IMR-90 (cell line): ENCODE data around the gene ZFP42. TPM values are rescaled to one million over a fixed set of nuclear protein-coding genes. Genes with fewer than 3 reads are reported as not detected.

Experiments
- ATAC-seq: fragments of 200-7000 bp; cut with Tn5 transposase; 2 replicates; pipeline ENCODE4 v1.9.1; 2020; ENCODE audit warnings: low read depth, mild to moderate bottlenecking, moderate library complexity
- BruUV-seq: library from RNA; stranded (reverse); fragments of 400-500 nt; replicated peaks from 2 replicates; lab custom pipeline; 2021; lab: Mats Ljungman, UMichigan
- CTCF ChIA-PET: fragments of 300-600 bp; formaldehyde crosslinking; extraction: SDS; loops from one replicate; lab custom pipeline; 2021; ENCODE audit warnings: antibody characterized with exemption; lab: Yijun Ruan, JAX
- POLR2A ChIA-PET: fragments of 300-600 bp; sonication (Branson Sonifier 250); formaldehyde crosslinking; loops from one replicate; lab custom pipeline; 2022; ENCODE audit warnings: antibody characterized with exemption; ENCODE audit not compliant: unreplicated experiment; lab: Charles Lee
- DNase-seq: peaks from one replicate; pipeline ENCODE4 v3.0.0; 2013
- H2AFZ ChIP-seq: replicated peaks from 2 replicates; pipeline ENCODE3; 2013; ENCODE audit warnings: low read length, mild to moderate bottlenecking; ENCODE audit not compliant: poor library complexity
- H2AK5ac ChIP-seq: 2 replicates; pipeline ENCODE4 v1.6.1; 2013; ENCODE audit warnings: low read depth, low read length, inconsistent platforms
- H2AK9ac ChIP-seq: replicated peaks from 2 replicates; pipeline ENCODE3; 2013; ENCODE audit warnings: mild to moderate bottlenecking, low read depth, low read length, moderate library complexity; ENCODE audit not compliant: poor library complexity
- H2BK120ac ChIP-seq: 2 replicates; pipeline ENCODE4 v1.6.1; 2013; ENCODE audit warnings: low read depth, low read length, inconsistent platforms
- H2BK15ac ChIP-seq: 3 replicates; pipeline ENCODE4 v1.6.1; 2013; ENCODE audit warnings: low read depth, low read length, inconsistent platforms
- H2BK20ac ChIP-seq: 2 replicates; pipeline ENCODE4 v1.6.1; 2013; ENCODE audit warnings: low read depth, mild to moderate bottlenecking, inconsistent platforms, low read length, moderate library complexity
- H2BK5ac ChIP-seq: 2 replicates; pipeline ENCODE4 v1.6.1; 2013; ENCODE audit warnings: mild to moderate bottlenecking, low read depth, low read length, inconsistent platforms; ENCODE audit not compliant: poor library complexity, severe bottlenecking
- H3K14ac ChIP-seq: replicated peaks from 2 replicates; pipeline ENCODE4 v1.6.1; 2013; ENCODE audit warnings: low read depth, low read length, inconsistent platforms
- H3K18ac ChIP-seq: 2 replicates; pipeline ENCODE4 v1.6.1; 2013; ENCODE audit warnings: low read depth, low read length, control low read depth
- H3K23ac ChIP-seq: 2 replicates; pipeline ENCODE4 v1.6.1; 2013; ENCODE audit warnings: low read depth, low read length, inconsistent platforms
- H3K27ac ChIP-seq: 2 replicates; pipeline ENCODE4 v1.5.1; 2013; ENCODE audit warnings: mild to moderate bottlenecking, control low read depth, low read length; ENCODE audit not compliant: insufficient read depth
- H3K27me3 ChIP-seq: 2 replicates; pipeline ENCODE4 v1.6.1; 2013; ENCODE audit warnings: low read length; ENCODE audit not compliant: control insufficient read depth, insufficient read depth
- H3K36me3 ChIP-seq: 2 replicates; pipeline ENCODE4 v1.6.1; 2013; ENCODE audit warnings: low read length, mixed read lengths; ENCODE audit not compliant: control insufficient read depth, insufficient read depth
- H3K4ac ChIP-seq: 2 replicates; pipeline ENCODE4 v1.6.1; 2013; ENCODE audit warnings: low read depth, low read length, inconsistent platforms
- H3K4me1 ChIP-seq: 2 replicates; pipeline ENCODE4 v1.6.1; 2013; ENCODE audit warnings: low read length, mixed read lengths; ENCODE audit not compliant: control insufficient read depth, insufficient read depth
- H3K4me2 ChIP-seq: 2 replicates; pipeline ENCODE4 v1.6.1; 2013; ENCODE audit warnings: low read depth, mild to moderate bottlenecking, control low read depth, low read length, moderate library complexity
- H3K4me3 ChIP-seq: 2 replicates; pipeline ENCODE4 v1.5.1; 2013; ENCODE audit warnings: low read depth, mild to moderate bottlenecking, control low read depth, low read length, moderate library complexity; ENCODE audit not compliant: insufficient read depth
- H3K56ac ChIP-seq: 2 replicates; pipeline ENCODE4 v1.6.1; 2013; ENCODE audit warnings: low read length, inconsistent platforms; ENCODE audit not compliant: insufficient read depth; ENCODE audit errors: extremely low read depth
- H3K79me1 ChIP-seq, 2 experiments: 2 replicates each; pipeline ENCODE4 v1.6.1; 2013; ENCODE audit warnings: low read length in 2 of 2, inconsistent platforms in 1 of 2, low read depth in 1 of 2
- H3K9ac ChIP-seq: 2 replicates; pipeline ENCODE4 v1.6.1; 2013; ENCODE audit warnings: low read depth, low read length, control low read depth
- H3K9me1 ChIP-seq: 2 replicates; pipeline ENCODE4 v1.6.1; 2013; ENCODE audit warnings: low read length, inconsistent platforms; ENCODE audit not compliant: insufficient read depth
- H3K9me3 ChIP-seq: 2 replicates; pipeline ENCODE4 v1.6.1; 2013; ENCODE audit warnings: low read length; ENCODE audit not compliant: control insufficient read depth, insufficient read depth
- H4K20me1 ChIP-seq: 2 replicates; pipeline ENCODE4 v1.6.1; 2013; ENCODE audit warnings: low read length, inconsistent platforms; ENCODE audit not compliant: insufficient read depth
- H4K5ac ChIP-seq: 2 replicates; pipeline ENCODE4 v1.6.1; 2013; ENCODE audit warnings: mild to moderate bottlenecking, low read depth, low read length, control low read depth
- H4K8ac ChIP-seq, 2 experiments: 2 replicates each; pipeline ENCODE4 v1.6.1; 2013; ENCODE audit warnings: low read depth in 2 of 2, low read length in 2 of 2, control low read depth in 1 of 2, inconsistent platforms in 1 of 2
- H4K91ac ChIP-seq: 2 replicates; pipeline ENCODE4 v1.6.1; 2013; ENCODE audit warnings: low read depth, low read length, inconsistent platforms; ENCODE audit not compliant: insufficient read depth
- BHLHE40 ChIP-seq: fragments of 150-350 bp; IDR thresholded peaks from 2 replicates; pipeline ENCODE4 v1.6.1; 2016; ENCODE audit warnings: mild to moderate bottlenecking, low read depth, low read length
- CEBPB ChIP-seq: IDR thresholded peaks from 2 replicates; pipeline ENCODE4 v1.6.1; 2012; ENCODE audit warnings: low read depth, low read length, improper control_type of control experiment
- MAFK ChIP-seq: IDR thresholded peaks from 2 replicates; pipeline ENCODE4 v1.6.1; 2012; ENCODE audit warnings: low read depth, low read length, improper control_type of control experiment
- NFE2L2 ChIP-seq: fragments of 150-350 bp; IDR thresholded peaks from 2 replicates; pipeline ENCODE4 v1.6.1; 2016; ENCODE audit warnings: low read depth, mild to moderate bottlenecking, low read length
- RAD21 ChIP-seq: IDR thresholded peaks from 2 replicates; pipeline ENCODE4 v1.6.1; 2012; ENCODE audit warnings: low read length, improper control_type of control experiment
- RFX5 ChIP-seq: IDR thresholded peaks from 2 replicates; pipeline ENCODE4 v1.8.0; 2012; ENCODE audit warnings: low read depth, mild to moderate bottlenecking, low read length, moderate library complexity
- WGBS, 2 experiments: methylation state at CpG; one replicate each; pipeline versions ENCODE4 v1.1.5 to v1.1.7; 2013; ENCODE audit warnings: missing lambda C conversion rate in 2 of 2; ENCODE audit not compliant: insufficient read length in 1 of 2; ENCODE audit errors: extremely low coverage in 2 of 2; 5-methylcytosine and 5-hydroxymethylcytosine counted together
- dilution Hi-C: fragments of 300-500 bp; cut with HindIII; formaldehyde crosslinking; loops from one replicate; pipeline ENCODE4 v1.14.3; 2018; ENCODE audit warnings: low sequenced_read_pairs; ENCODE audit not compliant: unreplicated experiment
- in situ Hi-C: fragments of 300-500 bp; cut with MboI; formaldehyde crosslinking; loops from 3 replicates; pipeline ENCODE4 v1.14.3; 2019; ENCODE audit warnings: low sequenced_read_pairs, inconsistent platforms, mixed read lengths
- intact Hi-C: fragments of 100-400 bp; cut with micrococcal nuclease; formaldehyde crosslinking; loops from 2 replicates; pipeline ENCODE4 v1.10.0; 2022
- polyA plus RNA-seq, 3 experiments: library from polyadenylated mRNA; depleted of rRNA; stranded (reverse); fragments of >200 nt; gene quantifications; 2 replicates each; pipeline ENCODE4 v1.2.3, GENCODE V29; 2012; ENCODE audit warnings: low replicate concordance in 1 of 3
- total RNA-seq: library from RNA; depleted of rRNA; stranded (reverse); fragments of >200 nt; gene quantifications from 2 replicates; pipeline ENCODE4 v1.2.3, GENCODE V29; 2012
- TF ChIP-seq, protein P1 (sequence below): fragments of 150-350 bp; IDR thresholded peaks from 2 replicates; pipeline ENCODE4 v1.6.1; 2017; ENCODE audit warnings: mild to moderate bottlenecking, antibody characterized with exemption, low read length, low read depth

The ZFP42 gene
- total and polyA plus RNA-seq, 2 of the 4 experiments (the other 2 are of a cell fraction) = not detected

DNA sequence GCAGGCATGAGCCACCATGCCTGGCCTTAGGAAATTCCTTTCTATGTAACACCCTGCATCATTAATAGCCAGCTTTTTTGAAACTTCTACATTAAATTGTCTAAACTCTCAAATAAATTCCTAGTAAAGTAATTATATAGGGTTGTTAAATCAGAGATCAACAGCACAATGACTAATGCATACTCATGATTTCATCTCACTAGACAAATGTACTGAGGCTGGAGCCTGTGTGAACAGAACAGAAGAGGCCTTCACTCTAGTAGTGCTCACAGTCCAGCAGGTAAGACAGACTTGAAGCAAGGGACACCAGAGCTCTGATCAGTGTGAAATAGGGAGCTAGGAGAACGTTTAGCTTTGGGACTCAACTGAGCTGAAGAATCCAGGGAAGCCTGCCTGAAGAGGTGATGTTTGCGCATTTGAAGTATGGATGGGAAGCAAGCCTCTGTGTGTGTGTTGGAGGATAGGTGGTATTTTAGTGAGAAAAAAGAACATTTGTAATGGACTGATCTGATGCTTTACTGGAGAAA is 3.9 kb downstream of the ZFP42 start:
- CTCF ChIA-PET = interaction anchor here (0.6 kb wide), 1 partner anchor 752 kb away, joined by 3 read pairs; no protein-coding TSS in a partner anchor

More for the DNA sequence above, 3.9 kb downstream of the ZFP42 start:
- Histone ChIP-seq H3K4me3 (no peak overlapping the region), H3K9me3 (no peaks in the 10 kb centered on the region; the same call in 1 of the 2 replicates), H2BK5ac (no peak overlapping the region), H3K18ac (no peak overlapping the region), H4K8ac (no peak overlapping the region), H3K36me3 (no peaks in the 10 kb centered on the region), H4K91ac (no peak overlapping the region), H3K79me1 (no peaks in the 10 kb centered on the region), H2AK9ac (no peak overlapping the region), H3K27me3 (no peaks in the 10 kb centered on the region), H3K14ac (no peak overlapping the region), H2AK5ac (no peak overlapping the region), H3K23ac (no peak overlapping the region), H3K4me1 (no peaks in the 10 kb centered on the region), H4K20me1 (no peaks in the 10 kb centered on the region), H3K4me2 (no peak overlapping the region), H2BK20ac (no peak overlapping the region), H2BK15ac (no peak overlapping the region), H3K4ac (no peak overlapping the region), H2AFZ (peak overlapping the region; percentile 69), H3K56ac (no peak overlapping the region), H4K5ac (no peak overlapping the region), H3K9me1 (no peaks in the 10 kb centered on the region), H2BK120ac (no peak overlapping the region), H3K27ac (no peak overlapping the region), H3K9ac (no peak overlapping the region)
- POLR2A ChIA-PET = no interaction called here
- ATAC-seq (peak; percentile 40; the same call in 1 of the 2 replicates), DNase-seq (peak; percentile 18)
- no TSS peak for BruUV-seq
- 100% methylated on average over 1 of the region's 2 CpGs; no CpG with 5 or more reads in 1 of the 2 experiments for WGBS, 2 experiments
- intact Hi-C loops (no loop called here), in situ Hi-C loops (no loop called here), dilution Hi-C loops (no loop called here)
- TF ChIP-seq RAD21 = no peak
- no peak for TF ChIP-seq BHLHE40
- TF ChIP-seq NFE2L2 = no peak
- TF ChIP-seq RFX5 = no peak
- no peak for TF ChIP-seq CEBPB
- TF ChIP-seq, protein P1, sequence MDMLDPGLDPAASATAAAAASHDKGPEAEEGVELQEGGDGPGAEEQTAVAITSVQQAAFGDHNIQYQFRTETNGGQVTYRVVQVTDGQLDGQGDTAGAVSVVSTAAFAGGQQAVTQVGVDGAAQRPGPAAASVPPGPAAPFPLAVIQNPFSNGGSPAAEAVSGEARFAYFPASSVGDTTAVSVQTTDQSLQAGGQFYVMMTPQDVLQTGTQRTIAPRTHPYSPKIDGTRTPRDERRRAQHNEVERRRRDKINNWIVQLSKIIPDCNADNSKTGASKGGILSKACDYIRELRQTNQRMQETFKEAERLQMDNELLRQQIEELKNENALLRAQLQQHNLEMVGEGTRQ = no peak
- TF ChIP-seq MAFK = no peak
